Upper lobe of right lung (tissue), 1 donor: ENCODE measurements around the gene APOE. TPM values are rescaled to one million over a fixed set of nuclear protein-coding genes. Genes with fewer than 3 reads are reported as not detected.
"Not testable (repeated sequence)": the region's sequence is repeated elsewhere in the genome, so short reads cannot be mapped to it uniquely, and the experiment has no call there.

Experiments
- ATAC-seq: fragments of 200-7000 bp; cut with Tn5 transposase; one replicate; pipeline ENCODE4 v1.9.1; 2020; ENCODE audit warnings: mild to moderate bottlenecking, moderate library complexity
- DNase-seq: peaks from one replicate; pipeline ENCODE4 v3.0.0-alpha.2; 2020
- H3K27ac ChIP-seq: fragments of 200-600 bp; one replicate; pipeline ENCODE4 v1.8.0; 2022
- H3K27me3 ChIP-seq: fragments of 200-600 bp; one replicate; pipeline ENCODE4 v1.8.0; 2022; ENCODE audit warnings: mild to moderate bottlenecking
- H3K36me3 ChIP-seq: fragments of 200-600 bp; one replicate; pipeline ENCODE4 v1.8.0; 2022
- H3K4me1 ChIP-seq: fragments of 200-600 bp; one replicate; pipeline ENCODE4 v1.8.0; 2022
- H3K4me3 ChIP-seq: fragments of 200-600 bp; one replicate; pipeline ENCODE4 v1.8.0; 2022; ENCODE audit warnings: mild to moderate bottlenecking
- H3K9me3 ChIP-seq: fragments of 200-600 bp; one replicate; pipeline ENCODE4 v1.8.0; 2022
- CTCF ChIP-seq: fragments of 200-600 bp; IDR thresholded peaks from one replicate; pipeline ENCODE4 v1.8.0; 2022; ENCODE audit warnings: antibody characterized with exemption
- intact Hi-C: fragments of 100-400 bp; cut with DNase I; formaldehyde crosslinking; loops from one replicate; pipeline ENCODE4 v1.11.0; 2022
- total RNA-seq: library from RNA; stranded (reverse); fragmentation: NEBNext Ultra II Directional; extraction: Animal tissue kit (Norgen Biotek cat#: 25700); gene quantifications from one replicate; pipeline ENCODE4 v1.2.1, GENCODE V29; 2021
- donor health status: DM: no; HTN: yes; CAD: no; lungs with severe emphysema.

Gene APOE
- total RNA-seq, 1 donor from 2014 or later = 565 TPM

- Histone ChIP-seq H3K27ac (no peak overlapping the region), H3K9me3 (no peaks in the 10 kb centered on the region), H3K36me3 (no peaks in the 10 kb centered on the region), H3K4me3 (no peak overlapping the region), H3K27me3 (peaks cover 5% of the 10 kb centered on the region), H3K4me1 (peaks cover 4% of the 10 kb centered on the region)
- intact Hi-C loops = loop anchor here (10.0 kb wide), 1 partner anchor 46 kb away; the partner anchor contains the start of gene CLPTM1
- DNase-seq (no peak), ATAC-seq (no peak)
- TF ChIP-seq CTCF = no peak
Measured at GRCh38 chr19:44908836-44909261, 3.3 kb downstream of the APOE start.

DNA sequence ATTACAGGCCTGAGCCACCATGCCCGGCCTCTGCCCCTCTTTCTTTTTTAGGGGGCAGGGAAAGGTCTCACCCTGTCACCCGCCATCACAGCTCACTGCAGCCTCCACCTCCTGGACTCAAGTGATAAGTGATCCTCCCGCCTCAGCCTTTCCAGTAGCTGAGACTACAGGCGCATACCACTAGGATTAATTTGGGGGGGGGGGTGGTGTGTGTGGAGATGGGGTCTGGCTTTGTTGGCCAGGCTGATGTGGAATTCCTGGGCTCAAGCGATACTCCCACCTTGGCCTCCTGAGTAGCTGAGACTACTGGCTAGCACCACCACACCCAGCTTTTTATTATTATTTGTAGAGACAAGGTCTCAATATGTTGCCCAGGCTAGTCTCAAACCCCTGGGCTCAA is 4.2 kb downstream of the APOE start:
- H3K27me3 ChIP-seq = peaks cover 5% of the 10 kb centered on the region
- no peaks in the 10 kb centered on the region for H3K36me3 ChIP-seq
- H3K4me3 ChIP-seq = no peak overlapping the region
- no peak for DNase-seq
- no peaks in the 10 kb centered on the region for H3K9me3 ChIP-seq
- TF ChIP-seq CTCF = no peak
- H3K4me1 ChIP-seq = peaks cover 4% of the 10 kb centered on the region
- intact Hi-C loops = loop anchor here (10.0 kb wide), 1 partner anchor 45 kb away; the partner anchor contains the start of gene CLPTM1
- H3K27ac ChIP-seq = no peak overlapping the region
- no peak for ATAC-seq

GRCh38 chr19:44911896-44912295 is 6.3 kb downstream of the APOE start:
- ATAC-seq, H3K27ac ChIP-seq, intact Hi-C loops, H3K27me3 ChIP-seq, DNase-seq, H3K4me1 ChIP-seq, H3K9me3 ChIP-seq, H3K4me3 ChIP-seq, H3K36me3 ChIP-seq: not testable (repeated sequence)

GRCh38 chr19:44912854-44913253 is 7.3 kb downstream of the APOE start:
- no peak for TF ChIP-seq CTCF
- no peaks in the 10 kb centered on the region for H3K9me3 ChIP-seq
- ATAC-seq (peak; percentile 62), DNase-seq (peak; percentile 85)
- H3K4me3 ChIP-seq = no peak overlapping the region
- no peaks in the 10 kb centered on the region for H3K27me3 ChIP-seq
- H3K36me3 ChIP-seq = no peaks in the 10 kb centered on the region
- intact Hi-C loops = no loop called here
- peaks cover 4% of the 10 kb centered on the region for H3K4me1 ChIP-seq
- no peak overlapping the region for H3K27ac ChIP-seq

DNA sequence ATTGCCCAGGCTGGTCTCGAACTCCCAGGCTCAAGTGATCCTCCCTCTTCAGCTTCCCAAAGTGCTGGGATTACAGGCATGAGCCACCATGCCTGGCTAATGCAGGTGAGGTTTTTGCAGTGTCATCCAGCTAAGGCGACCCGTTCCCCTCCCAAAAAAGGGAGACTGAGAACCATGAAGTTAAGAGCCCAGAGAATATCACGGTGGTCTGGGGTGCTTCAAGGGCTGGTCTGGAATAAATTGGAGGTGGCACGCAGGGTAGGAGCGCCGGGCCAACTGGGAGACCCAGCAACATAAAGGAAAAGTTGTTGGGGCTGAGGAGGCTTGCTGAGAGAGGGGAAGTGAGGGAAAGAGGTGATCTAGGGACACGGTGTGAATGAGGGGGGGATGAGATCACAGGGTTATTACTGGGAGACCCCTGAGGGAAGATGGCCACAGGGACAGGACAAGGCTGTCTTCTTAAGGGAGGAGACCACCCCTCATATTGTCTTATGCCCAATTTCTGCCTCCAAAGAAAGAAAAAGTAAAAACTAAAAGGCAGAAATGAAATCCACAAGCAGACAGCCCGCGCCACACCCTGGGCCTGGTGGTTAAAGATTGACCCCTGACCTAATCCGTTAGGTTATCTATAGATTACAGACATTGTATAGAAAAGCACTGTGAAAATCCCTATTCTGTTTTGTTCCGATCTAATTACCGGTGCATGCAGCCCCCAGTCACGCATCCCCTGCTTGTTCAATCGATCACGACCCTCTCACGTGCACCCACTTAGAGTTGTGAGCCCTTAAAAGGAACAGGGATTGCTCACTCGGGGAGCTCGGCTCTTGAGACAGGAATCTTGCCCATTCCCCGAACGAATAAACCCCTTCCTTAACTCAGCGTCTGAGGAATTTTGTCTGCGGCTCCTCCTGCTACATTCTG is 8.2 kb downstream of the APOE start:
- H3K27me3 ChIP-seq, ATAC-seq, H3K9me3 ChIP-seq, H3K36me3 ChIP-seq, H3K4me1 ChIP-seq, intact Hi-C loops, DNase-seq: not testable (repeated sequence)
- peak overlapping the region; percentile 57 for H3K4me3 ChIP-seq
- H3K27ac ChIP-seq = peak overlapping the region; percentile 11

DNA sequence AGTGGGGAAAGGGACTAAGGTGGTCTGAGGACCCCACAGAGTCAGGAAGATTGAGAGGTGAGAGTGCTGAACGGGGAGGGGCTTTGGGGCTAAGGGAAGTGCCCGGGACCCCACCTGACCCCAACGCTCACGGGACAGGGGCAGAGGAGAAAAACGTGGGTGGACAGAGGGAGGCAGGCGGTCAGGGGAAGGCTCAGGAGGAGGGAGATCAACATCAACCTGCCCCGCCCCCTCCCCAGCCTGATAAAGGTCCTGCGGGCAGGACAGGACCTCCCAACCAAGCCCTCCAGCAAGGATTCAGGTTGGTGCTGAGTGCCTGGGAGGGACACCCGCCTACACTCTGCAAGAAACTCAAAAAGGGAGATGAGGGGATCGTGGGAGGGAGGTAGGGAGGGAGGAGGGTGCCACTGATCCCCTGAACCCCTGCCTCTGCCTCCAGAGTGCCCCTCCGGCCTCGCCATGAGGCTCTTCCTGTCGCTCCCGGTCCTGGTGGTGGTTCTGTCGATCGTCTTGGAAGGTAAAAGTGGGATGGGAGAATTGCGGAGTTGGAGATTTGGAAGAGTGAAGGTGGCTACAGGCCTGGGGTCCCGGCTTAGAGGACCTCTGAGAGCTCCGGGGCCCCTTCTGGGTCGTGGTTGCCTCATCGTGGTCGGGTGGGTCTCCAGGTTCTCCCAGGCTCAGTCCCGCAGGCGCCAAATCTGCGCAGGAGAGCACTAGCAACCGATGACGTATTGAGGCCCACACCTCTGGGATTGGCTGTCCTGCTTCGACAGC is 9.0 kb downstream of the APOE start, which contains the start of gene APOC1:
Gene APOC1 (plus strand): TSS at position 176 of the 774 bp plus-strand sequence. CDS start 284 bp downstream, at position 460.
- H3K27me3 ChIP-seq, H3K4me1 ChIP-seq, H3K36me3 ChIP-seq, intact Hi-C loops, H3K9me3 ChIP-seq: not testable (repeated sequence)
- peak within 1 kb of the TSS; percentile 71 for H3K27ac ChIP-seq
- ATAC-seq (peak; percentile 88), DNase-seq (peak; percentile 92)
- peak within 1 kb of the TSS; percentile 57 for H3K4me3 ChIP-seq

GRCh38 chr19:44924243-44924725 is 18.7 kb downstream of the APOE start:
- intact Hi-C loops = no loop called here
- Histone ChIP-seq H3K4me1 (peaks cover 24% of the 10 kb centered on the region), H3K9me3 (no peaks in the 10 kb centered on the region), H3K27me3 (no peaks in the 10 kb centered on the region), H3K36me3 (no peaks in the 10 kb centered on the region), H3K4me3 (no peak overlapping the region), H3K27ac (peak overlapping the region; percentile 17)
- no peak for DNase-seq
- TF ChIP-seq CTCF = no peak
- peak; percentile 9 for ATAC-seq
